SJCRH30 (cell line): Measurements from ENCODE around the gene CCZ1B. TPM values are rescaled to one million over a fixed set of nuclear protein-coding genes. Genes with fewer than 3 reads are reported as not detected.
A peak's percentile ranks its signal among the peaks of the same experiment; 100 is the strongest.
"Not testable (repeated sequence)": the region's sequence is repeated elsewhere in the genome, so short reads cannot be mapped to it uniquely, and the experiment has no call there.

ENCODE experiments used
- DNase-seq, 2 experiments: peaks; one replicate each; pipeline ENCODE4 v3.0.0-alpha.2; 2015 to 2020
- H3K27ac ChIP-seq: fragments of 250-450 bp; sonication (Bioruptor Pico); 2 replicates; pipeline ENCODE4 v1.5.1; 2020; ENCODE audit warnings: mild to moderate bottlenecking, moderate library complexity
- H3K27me3 ChIP-seq: fragments of 250-450 bp; sonication (Bioruptor Pico); 2 replicates; pipeline ENCODE4 v1.5.1; 2020; ENCODE audit warnings: mild to moderate bottlenecking, moderate library complexity
- H3K36me3 ChIP-seq: fragments of 250-450 bp; sonication (Bioruptor Pico); 2 replicates; pipeline ENCODE4 v1.5.1; 2020; ENCODE audit warnings: mild to moderate bottlenecking, moderate library complexity
- H3K4me1 ChIP-seq: fragments of 250-450 bp; sonication (Bioruptor Pico); 2 replicates; pipeline ENCODE4 v1.5.1; 2020; ENCODE audit warnings: mild to moderate bottlenecking, moderate library complexity
- H3K4me3 ChIP-seq: fragments of 250-450 bp; sonication (Bioruptor Pico); 2 replicates; pipeline ENCODE4 v1.5.1; 2020; ENCODE audit warnings: mild to moderate bottlenecking, moderate library complexity
- H3K9me3 ChIP-seq: fragments of 250-450 bp; sonication (Bioruptor Pico); replicated peaks from 2 replicates; pipeline ENCODE4 v1.5.1; 2020; ENCODE audit warnings: mild to moderate bottlenecking, moderate library complexity
- total RNA-seq: library from RNA; depleted of rRNA; stranded (reverse); fragments of >200 nt; shearing (Covaris generic); gene quantifications from 2 replicates; pipeline ENCODE4 v1.2.3, GENCODE V29; 2014

Gene CCZ1B
- total RNA-seq, 1 experiment from 2014 or later = 85.5 TPM

DNA sequence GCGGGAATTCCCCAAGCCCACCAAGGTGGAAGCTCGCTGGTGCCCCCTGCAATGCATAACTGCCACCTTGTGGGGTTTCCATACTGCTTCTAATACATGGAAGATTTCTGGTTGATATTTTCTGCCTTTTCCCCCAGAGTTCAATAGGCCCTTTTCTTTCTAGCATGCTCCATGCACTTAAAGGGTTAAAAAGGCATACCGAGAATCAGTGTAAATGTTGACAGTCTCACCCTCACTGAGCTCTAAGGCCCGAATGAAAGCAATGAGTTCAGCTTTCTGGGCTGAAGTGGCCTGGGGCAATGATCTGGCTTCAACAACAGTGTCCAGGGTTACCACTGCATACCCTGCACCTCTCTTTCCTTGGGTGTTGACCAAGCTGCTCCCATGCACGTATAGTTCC is 17.0 kb upstream of the CCZ1B start:
- H3K4me1 ChIP-seq, H3K27me3 ChIP-seq, DNase-seq: not testable (repeated sequence)

DNA sequence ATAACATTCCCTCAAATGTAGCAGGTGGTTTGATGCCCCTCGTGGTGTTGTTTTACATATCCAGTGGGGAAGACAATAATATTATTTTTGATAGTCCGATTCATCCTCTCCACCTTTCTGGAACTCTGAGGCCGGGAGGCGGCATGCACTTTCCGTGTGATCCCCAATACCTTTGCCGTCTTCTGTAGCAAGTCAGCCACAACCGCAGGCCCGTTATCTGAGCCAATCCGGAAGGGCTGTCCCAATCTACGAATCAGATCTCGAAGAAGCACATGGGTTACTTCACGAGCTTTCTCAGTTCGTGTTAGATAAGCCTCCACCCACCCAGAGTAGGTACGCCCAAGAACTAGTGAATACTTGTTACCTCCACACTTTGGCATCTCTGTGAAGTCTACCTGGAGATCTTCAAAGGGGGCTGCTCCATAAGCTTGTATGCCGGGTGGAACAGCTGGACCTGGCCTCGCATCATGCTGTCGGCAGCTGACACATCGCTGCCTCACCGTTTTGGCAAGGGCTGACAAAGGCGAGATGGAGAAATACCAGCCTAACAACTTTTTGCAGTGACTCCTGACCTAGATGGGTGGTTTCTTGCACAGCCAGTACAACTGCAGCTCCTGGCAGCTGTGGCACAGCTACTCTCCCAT is 16.3 kb upstream of the CCZ1B start:
- H3K27ac ChIP-seq, H3K9me3 ChIP-seq, DNase-seq, H3K36me3 ChIP-seq, H3K4me1 ChIP-seq, H3K27me3 ChIP-seq, H3K4me3 ChIP-seq: not testable (repeated sequence)

More for the DNA sequence above, 17.0 kb upstream of the CCZ1B start:
- H3K36me3 ChIP-seq, H3K27ac ChIP-seq, H3K4me3 ChIP-seq, H3K9me3 ChIP-seq: not testable (repeated sequence)

DNA sequence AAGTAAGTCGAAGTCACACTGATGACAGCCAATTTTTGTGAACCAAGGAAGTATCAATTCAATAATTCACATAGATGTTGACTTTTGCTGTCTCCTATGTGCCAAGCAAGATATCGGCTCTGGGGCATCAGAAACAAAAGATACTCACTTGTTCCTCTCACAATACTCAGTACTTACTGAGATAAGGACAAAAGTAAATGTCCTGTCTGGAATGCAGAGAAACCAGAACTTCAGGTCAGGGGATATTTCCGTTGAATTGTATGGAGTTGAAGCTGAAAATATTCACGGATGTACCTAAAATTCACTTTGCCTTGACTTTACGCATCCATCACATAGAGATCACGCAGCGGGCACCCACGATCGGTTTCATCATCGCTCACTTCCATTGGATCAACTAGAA is 11.0 kb upstream of the CCZ1B start:
- H3K36me3 ChIP-seq, H3K27me3 ChIP-seq, H3K4me3 ChIP-seq, H3K9me3 ChIP-seq, H3K27ac ChIP-seq, H3K4me1 ChIP-seq, DNase-seq: not testable (repeated sequence)

DNA sequence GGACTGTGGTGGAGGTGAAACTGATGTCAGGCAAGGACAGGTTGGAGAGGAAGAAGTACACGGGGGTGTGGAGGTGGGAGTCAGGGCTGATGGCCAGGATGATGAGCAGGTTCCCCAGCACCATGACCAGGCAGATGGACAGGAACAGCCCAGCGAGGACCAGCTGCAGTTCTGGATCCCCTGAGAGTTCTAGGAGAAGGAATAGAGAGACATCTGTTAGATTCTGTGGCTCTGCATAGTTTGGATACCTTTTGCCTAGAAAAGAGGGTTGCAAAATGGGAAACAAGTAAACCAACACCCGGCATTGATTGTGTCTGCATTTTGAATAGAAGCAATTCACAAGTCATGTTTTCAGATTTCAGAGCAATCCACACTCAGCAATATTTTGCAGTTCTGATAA is 9.4 kb upstream of the CCZ1B start:
- H3K27ac ChIP-seq, H3K36me3 ChIP-seq: not testable (repeated sequence)
- peak; percentile 23 to 29 for DNase-seq

DNA sequence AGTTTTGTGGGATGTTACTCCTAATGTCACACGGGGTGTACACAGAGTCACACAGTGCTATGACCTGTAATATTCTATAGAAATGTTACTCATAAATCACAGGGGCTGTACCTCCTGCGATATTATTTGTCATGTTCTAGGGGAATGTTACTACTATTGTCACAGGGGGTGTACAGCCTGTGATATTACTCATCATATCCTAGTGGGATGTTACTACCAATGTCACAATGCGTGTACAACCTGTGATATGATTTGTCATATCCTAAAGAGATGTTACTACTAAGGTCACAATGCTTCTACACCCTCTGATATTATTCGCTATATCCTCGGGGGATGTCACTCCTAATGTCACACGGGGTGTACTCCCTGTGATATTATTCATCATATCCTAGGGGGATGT is 7.6 kb upstream of the CCZ1B start:
- H3K4me3 ChIP-seq = no peak overlapping the region
- H3K36me3 ChIP-seq = no peaks in the 10 kb centered on the region
- H3K27ac ChIP-seq = no peak overlapping the region
- H3K4me1 ChIP-seq = peaks cover 4% of the 10 kb centered on the region; the same call in 1 of the 2 replicates
- no peaks in the 10 kb centered on the region for H3K27me3 ChIP-seq
- H3K9me3 ChIP-seq = no peaks in the 10 kb centered on the region; the same call in none of the 2 replicates
- DNase-seq = no peak

More for the DNA sequence above, 9.4 kb upstream of the CCZ1B start:
- H3K4me1 ChIP-seq, H3K27me3 ChIP-seq, H3K9me3 ChIP-seq, H3K4me3 ChIP-seq: not testable (repeated sequence)

DNA sequence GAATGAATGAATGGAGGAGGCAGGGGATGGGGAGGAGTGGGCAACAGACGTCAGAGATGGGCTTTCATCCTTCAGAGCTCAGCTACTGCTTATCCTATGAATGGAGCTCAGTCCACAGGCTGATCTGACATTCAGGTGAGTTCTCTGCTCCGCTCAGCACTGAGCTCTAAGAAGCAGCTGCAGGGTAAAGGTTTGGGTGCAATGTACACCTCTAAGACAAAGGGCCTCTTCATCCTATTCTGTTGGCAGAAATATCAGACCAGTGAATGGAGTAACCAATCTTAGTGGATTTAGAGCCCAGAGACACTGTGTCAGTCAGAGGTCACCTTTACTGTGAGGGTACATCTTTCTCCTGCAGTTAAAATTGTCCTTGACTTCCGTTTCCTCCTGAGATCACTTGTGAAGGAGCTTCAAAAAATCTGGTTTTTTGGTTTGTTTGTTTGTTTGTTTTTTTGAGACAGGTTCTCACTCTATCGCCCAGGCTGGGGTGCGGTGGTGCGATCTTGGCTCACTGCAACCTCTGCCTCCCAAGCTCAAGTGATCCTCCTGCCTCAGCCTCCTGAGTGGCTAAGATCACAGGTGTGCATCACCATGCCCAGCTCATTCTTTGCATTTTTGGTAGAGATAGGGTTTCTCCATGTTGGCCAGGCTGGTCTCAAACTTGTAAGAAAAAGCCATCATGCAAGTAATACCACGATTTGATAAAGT is 5.1 kb upstream of the CCZ1B start:
- no peak overlapping the region for H3K27ac ChIP-seq
- H3K4me1 ChIP-seq = peaks cover 4% of the 10 kb centered on the region; the same call in 1 of the 2 replicates
- DNase-seq = no peak
- H3K36me3 ChIP-seq = no peaks in the 10 kb centered on the region
- H3K4me3 ChIP-seq = no peak overlapping the region
- no peaks in the 10 kb centered on the region; the same call in none of the 2 replicates for H3K9me3 ChIP-seq
- H3K27me3 ChIP-seq = no peaks in the 10 kb centered on the region

DNA sequence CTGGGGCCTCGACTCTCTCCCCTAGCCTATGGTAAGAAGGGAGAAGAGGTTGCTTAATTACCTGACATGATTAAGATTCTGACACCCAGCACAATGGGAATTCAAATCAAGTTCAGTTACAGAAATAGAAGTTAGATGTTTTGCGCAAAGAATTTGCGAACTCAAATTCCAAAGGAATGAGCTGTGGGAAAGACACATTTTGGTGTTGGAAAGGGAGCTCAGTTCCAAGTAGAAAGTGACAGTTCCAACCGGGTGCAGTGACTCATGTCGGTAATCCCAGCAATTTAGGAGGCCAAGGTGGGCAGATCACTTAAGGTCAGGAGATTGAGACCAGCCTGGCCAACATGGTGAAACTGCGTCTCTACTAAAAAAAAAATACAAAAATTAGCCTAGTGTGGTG is 4.0 kb upstream of the CCZ1B start:
- not testable (repeated sequence) for H3K4me3 ChIP-seq, H3K27ac ChIP-seq, H3K36me3 ChIP-seq, DNase-seq, H3K4me1 ChIP-seq, H3K27me3 ChIP-seq, H3K9me3 ChIP-seq

DNA sequence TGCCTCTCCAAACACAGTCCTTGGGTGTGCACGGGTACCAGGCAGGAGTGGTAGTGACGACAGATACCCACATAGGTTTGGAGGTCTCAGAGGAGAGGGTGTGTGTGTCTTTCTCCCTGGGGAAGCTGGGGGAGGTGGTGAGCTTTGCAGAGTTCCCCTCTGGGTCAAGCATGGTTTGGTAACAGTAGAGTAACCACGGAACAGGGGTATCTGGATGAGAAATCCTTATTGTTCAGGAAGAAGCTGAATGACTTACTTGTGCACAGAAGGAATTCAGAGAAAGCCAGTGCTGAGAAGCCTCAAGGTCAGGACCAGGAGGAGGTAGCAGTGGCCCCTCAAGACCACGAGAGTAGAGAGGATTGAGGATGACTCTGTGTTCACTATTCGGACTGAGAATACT is 3.5 kb upstream of the CCZ1B start:
- not testable (repeated sequence) for H3K4me3 ChIP-seq, H3K27me3 ChIP-seq

DNA sequence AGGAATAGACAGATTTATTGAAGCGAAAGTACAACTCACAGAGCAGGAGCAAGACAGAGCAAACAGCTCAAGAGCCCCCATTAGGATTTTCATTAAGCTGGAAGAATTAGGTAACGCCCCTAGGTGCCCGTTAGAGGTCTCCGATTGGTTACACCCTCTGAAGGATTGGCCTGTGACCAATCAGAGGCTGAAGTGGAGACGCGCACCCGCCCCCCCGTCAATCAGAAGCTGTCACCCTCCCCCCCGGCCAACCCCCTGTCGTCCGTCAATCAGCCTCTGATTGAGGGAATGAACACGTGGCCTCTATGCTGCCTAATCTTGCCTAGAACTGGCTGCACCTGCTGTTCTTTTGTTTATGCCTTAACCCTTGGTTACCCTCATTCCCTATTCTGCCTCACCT is 1.1 kb upstream of the CCZ1B start:
- H3K4me3 ChIP-seq, H3K36me3 ChIP-seq, H3K27me3 ChIP-seq, H3K9me3 ChIP-seq, H3K4me1 ChIP-seq, H3K27ac ChIP-seq: not testable (repeated sequence)
- DNase-seq = peak; percentile 34 to 38

More for the DNA sequence above, 3.5 kb upstream of the CCZ1B start:
- not testable (repeated sequence) for H3K4me1 ChIP-seq, H3K9me3 ChIP-seq, DNase-seq, H3K36me3 ChIP-seq, H3K27ac ChIP-seq

DNA sequence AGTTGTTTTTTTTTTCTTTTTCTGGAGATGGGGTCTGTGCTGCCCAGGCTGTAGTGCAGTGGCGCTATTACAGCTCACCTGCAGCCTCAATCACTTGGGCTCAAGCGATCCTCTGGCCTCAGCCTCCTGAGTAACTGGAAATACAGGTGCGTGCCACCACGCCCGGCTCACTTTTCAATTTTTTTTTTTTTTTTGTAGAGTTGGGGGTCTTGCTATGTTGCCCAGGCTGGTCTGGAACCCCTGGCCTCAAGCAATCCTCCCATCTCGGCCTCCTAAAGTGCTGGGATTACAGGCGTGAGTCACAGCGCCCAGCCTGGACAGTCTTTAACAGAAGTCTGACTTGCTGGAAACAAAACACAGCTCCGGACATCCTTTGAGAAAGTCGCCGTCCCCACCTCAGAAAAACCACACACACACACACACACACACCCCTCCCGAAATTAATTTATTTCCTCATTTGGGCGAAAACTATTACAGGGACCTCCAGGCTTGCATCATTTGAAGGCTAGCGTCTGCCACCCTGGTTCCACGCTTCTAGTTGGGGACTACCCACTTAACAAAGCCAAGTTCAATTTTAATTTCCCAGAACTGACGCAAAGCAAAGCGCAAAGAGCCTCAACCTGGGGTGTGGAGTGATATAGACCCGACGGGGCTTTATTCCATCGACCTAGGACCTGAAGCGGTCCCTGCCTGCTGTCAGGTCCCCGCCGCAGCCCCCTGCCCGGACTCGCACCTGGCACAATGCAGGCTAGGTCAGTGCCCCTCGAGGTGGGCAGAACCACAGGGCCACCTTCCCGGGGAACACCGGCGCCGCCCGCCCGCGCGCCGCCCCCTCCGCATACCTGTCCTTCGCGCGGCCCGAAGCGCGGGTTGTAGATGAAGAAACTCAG is 594 bp downstream of the CCZ1B start:
- DNase-seq, H3K9me3 ChIP-seq, H3K4me1 ChIP-seq, H3K27me3 ChIP-seq, H3K36me3 ChIP-seq, H3K27ac ChIP-seq: not testable (repeated sequence)
- peak overlapping the region; percentile 74 for H3K4me3 ChIP-seq

DNA sequence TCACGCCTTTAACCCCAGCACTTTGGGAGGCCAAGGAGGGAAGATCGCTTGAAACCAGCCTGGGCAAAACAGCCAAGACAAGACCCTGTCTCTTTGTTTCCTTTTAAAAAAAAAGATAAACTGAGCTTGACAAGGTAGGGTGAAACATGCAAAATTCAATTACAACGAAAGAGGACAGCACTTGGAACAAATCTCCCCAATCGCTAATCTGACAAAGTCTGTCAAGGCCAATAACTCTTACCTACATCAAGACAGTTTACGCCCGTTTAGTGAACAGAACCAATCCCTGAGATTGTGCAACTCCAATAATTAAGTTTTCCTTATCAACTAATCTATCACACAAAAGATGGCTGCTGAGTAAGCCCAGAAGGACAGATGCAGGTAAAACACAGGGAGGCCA is 4.5 kb downstream of the CCZ1B start:
- H3K27me3 ChIP-seq, H3K27ac ChIP-seq, DNase-seq, H3K4me3 ChIP-seq, H3K4me1 ChIP-seq, H3K9me3 ChIP-seq, H3K36me3 ChIP-seq: not testable (repeated sequence)

DNA sequence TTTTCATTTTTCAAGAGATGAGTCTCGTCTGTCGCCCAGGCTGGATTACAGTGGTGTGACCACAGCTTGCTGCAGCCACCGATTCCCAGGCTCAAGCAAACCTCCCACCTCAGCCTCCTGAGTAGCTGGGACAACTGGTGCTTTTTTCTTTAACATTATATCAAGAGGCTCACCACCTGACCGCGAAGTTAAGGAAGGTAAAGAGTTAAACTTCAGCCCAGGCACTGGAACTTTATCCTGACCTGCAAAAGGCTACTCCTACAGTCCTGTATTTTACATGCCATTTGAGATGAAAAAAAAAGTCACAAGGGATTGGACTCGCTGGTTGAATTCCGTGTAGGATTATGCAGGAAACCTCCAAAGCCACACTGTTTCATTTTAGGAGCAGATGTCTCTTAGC is 10.6 kb downstream of the CCZ1B start:
- not testable (repeated sequence) for H3K4me1 ChIP-seq, H3K9me3 ChIP-seq, H3K4me3 ChIP-seq, H3K27me3 ChIP-seq
- peaks cover 13% of the 10 kb centered on the region for H3K36me3 ChIP-seq
- DNase-seq = peak; percentile 68 to 85
- peak overlapping the region; percentile 72 for H3K27ac ChIP-seq

DNA sequence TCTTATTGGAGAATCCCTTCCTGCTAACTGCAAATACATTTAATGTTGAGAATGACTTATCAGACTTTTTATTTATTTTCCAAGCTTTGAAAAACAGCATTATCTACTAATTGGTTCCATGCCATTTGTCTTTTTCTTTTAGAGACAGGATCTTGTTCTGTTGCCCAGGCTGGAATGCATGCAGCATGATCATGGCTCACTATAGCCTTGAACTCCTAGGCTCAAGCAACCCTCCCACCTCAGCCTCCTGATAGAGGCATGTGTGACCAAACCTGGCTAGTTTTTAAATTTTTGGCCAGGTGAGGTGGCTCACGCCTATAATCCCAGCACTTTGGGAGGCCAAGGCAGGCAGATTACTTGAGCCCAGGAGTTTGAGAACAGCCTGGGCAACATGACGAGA is 13.1 kb downstream of the CCZ1B start:
- H3K4me1 ChIP-seq, H3K9me3 ChIP-seq, DNase-seq, H3K36me3 ChIP-seq, H3K4me3 ChIP-seq, H3K27me3 ChIP-seq, H3K27ac ChIP-seq: not testable (repeated sequence)

DNA sequence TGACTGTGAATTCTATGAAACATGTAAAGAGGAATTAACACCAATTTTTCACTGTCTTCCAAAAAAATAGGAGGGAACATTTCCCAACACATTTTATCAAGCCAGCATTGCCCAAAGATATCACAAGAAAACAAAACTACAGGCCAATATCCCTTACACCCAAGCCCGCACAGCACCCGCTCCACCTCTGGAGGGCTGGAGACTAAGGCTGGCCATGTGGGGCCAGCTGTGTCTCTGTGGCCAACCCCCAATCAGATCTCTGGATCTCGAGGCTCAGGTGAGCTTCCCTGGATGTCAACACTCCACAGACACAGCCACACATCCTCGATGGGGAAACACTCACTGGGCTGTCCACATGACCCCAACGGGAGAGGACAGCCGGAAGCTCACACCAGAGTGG is 18.1 kb downstream of the CCZ1B start:
- DNase-seq, H3K36me3 ChIP-seq, H3K9me3 ChIP-seq, H3K27me3 ChIP-seq, H3K4me1 ChIP-seq, H3K4me3 ChIP-seq, H3K27ac ChIP-seq: not testable (repeated sequence)

DNA sequence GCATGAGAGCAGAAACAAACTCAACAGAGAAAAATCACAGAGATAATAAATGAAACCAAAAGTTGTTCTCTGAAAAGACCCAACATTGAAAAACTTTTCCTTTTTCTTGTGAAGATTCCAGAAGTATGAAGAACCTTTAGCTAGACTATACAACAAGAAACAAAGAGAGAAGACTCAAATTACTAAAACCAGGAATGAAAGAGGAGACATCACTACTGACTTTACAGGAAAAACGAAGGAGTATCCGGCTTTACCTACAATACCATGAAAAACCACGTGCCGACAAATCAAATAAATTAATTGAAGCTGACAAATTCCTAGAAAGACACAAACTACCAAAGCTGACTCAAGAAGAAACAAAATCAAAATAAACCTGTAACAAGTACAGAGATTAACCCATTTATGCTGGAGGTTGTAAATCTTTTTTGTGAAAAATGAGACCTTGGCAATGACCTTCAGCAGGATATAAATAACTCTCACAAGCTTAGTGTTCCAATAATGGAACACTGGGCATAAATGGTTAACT is 18.6 kb downstream of the CCZ1B start:
- not testable (repeated sequence) for H3K9me3 ChIP-seq, DNase-seq, H3K36me3 ChIP-seq, H3K27ac ChIP-seq, H3K4me1 ChIP-seq, H3K27me3 ChIP-seq, H3K4me3 ChIP-seq
